ENCODE data around the gene HOXA3.

The HOXA3 gene

GRCh38 chr7:27102581-27103442 is 49.6 kb downstream of the HOXA3 start, which contains the start of gene HOXA2:
Gene HOXA2 (minus strand): TSS chr7:27102683. CDS start chr7:27102500, 183 bp downstream.
- DNase-seq (ENCODE audit: low read depth) = no peak

DNA sequence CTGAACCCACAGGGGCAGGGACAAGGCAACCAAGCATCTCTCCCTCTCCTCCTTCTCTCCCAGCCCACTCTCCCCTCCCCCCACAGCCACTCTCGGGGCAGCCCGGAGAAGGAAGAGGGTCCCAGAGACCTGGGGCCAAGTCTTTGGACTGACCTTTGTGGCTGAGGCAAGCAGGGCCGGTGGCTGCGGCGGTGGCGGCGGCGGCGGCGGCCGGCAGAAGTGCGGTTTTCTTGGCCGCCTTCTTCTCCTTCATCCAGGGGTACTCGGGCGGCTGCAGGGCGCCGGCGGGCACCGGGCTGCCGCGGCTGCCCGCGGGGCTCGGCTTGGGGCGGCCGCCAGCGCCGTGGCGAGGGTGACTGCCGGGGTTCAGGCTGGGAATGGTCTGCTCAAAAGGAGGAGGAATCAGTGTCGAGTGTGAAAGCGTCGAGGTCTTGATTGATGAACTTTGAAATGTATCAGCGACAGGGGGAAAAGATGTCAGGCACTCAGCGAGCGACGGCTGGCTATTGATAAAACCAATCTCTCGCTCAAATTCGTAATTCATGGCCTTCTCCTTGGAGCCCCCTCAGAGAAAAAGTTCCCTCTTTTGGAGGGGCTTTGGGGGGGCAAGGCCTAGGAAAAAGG is 50.3 kb downstream of the HOXA3 start:
- DNase-seq (ENCODE audit: low read depth) = no peak

DNA sequence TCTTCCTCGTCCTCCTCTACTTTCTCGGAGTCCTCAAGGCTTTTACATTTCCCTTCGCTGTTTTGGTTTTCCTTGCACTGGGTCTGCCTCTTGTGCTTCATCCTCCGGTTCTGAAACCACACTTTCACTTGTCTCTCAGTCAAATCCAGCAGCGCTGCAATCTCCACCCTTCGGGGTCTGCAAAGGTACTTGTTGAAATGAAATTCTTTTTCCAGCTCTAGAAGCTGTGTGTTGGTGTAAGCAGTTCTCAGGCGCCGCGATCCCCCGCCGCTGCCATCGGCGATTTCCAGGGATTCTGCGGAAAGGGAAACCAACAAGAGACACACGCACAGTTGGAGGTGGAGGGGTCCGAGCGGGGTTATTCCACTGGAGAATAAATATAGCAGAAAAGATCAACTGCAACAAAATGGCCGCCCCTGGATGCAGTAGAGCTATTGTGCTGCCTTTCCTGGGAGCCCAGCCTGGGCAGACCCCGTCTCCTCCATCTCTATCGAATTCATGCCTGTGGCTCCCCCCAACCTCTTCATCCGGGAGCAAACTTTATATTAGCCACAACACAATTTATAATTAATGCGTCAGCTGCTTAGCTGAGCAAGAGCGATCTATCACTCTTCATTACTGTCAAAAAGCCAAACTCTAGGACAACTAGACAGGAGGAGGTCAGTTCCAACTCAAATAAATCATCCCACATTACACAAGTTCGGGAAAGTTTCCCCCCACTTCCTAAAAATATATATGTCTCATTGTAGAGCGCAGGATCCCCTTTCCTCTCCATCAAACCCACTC is 51.0 kb downstream of the HOXA3 start:
- no peak for DNase-seq (ENCODE audit: low read depth)

GRCh38 chr7:27100694-27101170 is 51.7 kb downstream of the HOXA3 start:
- no peak for DNase-seq (ENCODE audit: low read depth)

DNA sequence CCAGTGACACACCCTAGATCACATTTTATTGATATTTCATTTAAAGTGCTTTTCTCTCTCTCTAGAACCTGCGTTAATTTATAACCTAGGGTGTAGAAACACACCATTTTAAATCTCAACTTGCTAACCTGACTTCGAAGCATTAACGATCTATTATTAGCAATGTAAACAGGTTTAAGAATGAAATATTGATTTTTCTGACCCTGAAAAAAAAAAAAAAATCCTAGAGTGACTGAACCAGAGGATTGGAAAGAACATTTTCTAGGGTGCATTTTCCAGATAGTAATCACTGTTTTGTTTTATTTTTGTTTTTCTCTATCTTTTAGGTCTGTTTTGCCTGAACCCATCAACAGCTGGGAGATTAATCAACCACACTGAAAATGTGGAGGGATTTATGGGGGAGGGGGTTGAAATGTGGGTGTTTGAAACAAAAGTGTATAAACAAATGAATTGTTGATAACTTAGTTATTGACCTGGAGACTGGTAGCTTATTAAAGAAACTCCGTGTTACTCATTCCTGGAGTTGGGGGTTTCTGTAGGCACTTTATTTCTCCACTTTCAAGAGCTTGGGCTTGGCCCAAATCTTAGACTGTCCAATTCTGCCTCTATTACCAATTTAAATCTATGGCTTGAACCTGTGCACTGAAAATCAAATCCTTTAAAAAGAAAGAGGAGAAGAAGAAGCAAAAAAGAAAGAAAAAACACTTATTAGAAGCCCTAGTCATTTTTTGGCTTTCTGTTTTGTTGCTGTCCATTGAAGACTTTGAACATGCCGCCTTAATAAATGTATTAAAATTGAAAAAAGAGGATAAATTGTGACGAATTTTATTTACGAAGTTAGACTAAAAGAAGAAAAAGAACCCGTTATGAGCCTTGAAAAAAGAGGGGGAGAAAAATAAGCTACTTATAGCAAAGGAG is 52.7 kb downstream of the HOXA3 start:
- no peak for DNase-seq (ENCODE audit: low read depth)

DNA sequence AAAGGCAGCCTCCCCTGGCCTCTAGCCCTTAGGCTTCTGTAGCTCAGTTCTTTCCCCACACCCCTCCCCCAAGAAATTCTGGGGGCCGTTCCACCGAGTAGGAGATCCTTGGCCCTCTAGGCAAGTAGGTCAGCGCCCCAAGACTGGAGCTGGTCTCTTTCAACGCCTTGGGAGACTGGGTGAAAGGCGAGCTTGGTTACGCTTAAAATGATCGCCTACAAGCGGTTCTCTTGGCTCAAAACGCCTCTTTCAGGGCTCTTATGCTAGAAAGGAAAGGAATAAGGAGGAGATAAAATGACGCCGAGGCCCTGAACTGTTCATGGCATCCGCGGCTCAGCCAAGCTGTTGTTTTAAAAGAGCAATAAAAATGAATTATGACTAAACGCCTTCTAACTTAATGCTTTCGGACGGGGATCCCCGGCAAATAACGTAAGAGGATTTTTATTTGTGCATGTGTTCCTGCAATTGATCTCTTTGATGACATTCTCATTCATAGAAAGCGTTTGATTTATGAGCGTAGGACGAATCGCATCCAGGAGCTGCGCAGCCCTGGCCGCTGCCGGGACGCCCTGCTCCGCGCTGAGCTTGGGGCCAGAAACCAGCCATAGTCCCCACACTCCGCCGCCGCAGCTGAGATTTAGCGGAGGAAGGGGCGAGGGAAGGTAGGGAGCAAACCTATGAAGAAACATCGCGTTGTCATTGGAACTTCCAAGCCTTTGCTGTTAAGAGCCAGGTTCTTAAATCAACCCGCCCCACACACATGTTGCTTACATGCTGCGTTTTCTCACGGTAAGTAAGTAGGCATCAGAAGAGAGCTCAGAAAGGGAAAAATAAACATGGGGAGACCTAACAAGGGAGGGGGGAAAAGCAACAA is 53.6 kb downstream of the HOXA3 start:
- DNase-seq (ENCODE audit: low read depth) = no peak

GRCh38 chr7:27097686-27098577 is 54.5 kb downstream of the HOXA3 start:
- DNase-seq (ENCODE audit: low read depth) = no peak

DNA sequence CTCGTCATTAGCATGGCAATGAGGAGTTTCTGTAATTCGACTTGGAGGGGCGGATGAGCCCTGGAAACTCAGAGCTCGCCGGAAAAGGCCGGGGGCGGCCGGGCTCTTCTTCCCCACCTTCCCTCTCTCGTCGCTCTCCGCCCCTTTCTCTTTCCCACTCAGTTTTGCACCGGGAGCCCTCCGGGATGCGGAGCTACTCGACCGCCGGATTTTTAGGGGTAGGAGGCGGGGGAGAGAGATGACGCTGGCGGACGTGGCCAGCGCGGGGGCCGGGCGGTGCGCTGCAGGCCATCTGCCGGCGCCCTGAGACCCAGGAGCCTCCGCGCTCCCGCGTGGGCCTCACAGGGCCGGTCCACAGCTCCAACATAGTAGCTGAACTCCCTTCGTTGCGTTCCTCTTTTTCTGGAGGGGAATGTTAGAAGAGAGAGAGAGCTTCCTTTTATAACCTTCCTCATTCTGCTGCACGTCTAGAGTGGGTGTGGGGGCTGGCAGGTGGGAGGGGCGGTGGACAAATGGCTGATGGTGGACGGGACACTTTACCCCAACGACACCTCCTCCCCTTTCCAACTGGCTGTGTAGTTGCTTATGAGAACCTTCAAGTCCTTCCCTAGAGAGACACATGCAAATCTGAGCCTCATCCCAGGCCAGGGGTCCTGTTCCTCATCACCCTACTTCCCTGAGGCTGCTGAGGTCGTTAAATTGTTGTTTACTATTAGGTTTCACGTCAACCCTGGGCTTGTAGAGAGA is 55.4 kb downstream of the HOXA3 start:
- no peak for DNase-seq (ENCODE audit: low read depth)

- DNase-seq (ENCODE audit: low read depth) = peak; percentile 68
Measured at GRCh38 chr7:27095897-27096767, 56.3 kb downstream of the HOXA3 start, which contains the start of gene HOXA1. Gene HOXA1 (minus strand): TSS chr7:27096000. CDS start chr7:27095912, 88 bp downstream.

DNA sequence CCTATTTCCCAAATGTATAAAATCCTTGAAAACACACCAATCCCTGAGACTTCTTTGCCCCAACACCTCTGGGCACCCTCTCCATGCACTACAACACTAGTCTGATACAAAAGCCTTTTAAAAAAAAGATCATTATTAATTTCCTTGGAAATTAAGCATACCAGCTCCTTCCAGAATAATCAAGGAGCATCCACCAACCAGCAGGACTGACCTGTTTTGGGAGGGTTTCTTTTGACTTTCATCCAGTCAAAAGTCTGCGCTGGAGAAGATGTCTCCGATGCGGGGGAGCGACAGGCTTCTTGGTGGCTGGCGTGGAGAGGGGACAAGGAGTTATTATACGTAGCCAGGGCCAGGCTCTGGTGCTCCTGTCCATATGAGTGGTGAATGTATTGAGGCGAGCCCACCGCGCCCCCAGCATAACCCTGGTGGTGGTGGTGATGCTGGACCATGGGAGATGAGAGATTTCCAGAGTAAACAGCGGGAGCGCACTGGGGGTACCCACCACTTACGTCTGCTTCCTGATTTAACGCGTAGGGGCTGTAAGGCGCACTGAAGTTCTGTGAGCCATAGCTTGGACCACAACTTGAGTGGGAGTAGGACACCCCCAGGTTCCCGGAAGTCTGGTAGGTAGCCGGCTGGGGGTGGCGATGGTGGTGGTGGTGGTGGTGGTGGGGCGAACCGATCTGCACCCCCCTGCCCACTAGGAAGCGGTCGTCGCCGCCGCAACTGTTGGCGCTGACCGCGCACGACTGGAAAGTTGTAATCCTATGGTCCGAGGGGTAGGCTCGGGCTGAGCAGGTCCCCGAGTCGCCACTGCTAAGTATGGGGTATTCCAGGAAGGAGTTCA is 57.1 kb downstream of the HOXA3 start:
- no peak for DNase-seq (ENCODE audit: low read depth)

DNA sequence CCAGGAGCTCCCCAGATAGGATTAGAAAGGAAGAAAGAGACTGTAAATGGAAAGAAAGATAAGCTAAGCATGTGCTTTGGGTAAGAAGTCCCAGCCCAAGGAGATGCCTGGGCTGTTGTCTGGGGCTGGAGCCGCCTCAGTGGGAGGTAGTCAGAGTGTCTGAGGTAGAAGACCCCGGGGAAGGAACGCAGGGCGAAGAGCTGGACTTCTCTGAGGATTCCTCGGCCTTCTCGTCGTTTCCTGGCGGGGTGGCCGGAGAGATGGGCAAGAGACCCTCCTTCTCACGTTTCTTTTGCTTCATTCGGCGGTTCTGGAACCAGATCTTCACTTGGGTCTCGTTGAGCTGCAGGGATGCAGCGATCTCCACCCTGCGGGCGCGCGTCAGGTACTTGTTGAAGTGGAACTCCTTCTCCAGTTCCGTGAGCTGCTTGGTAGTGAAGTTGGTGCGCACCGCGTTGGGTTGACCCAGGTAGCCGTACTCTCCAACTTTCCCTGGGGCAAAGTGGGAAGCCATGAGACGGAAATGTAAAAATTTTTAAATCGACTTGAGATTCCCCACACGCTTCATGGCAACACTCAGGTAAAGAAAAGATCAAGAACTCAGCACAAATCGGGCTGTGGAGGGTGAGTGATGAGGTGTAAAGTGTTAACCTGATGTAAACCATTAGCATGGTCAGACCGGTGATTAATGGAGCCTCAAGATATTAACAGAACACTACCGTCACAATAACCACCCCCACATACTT is 57.9 kb downstream of the HOXA3 start:
- DNase-seq (ENCODE audit: low read depth) = no peak

GRCh38 chr7:27093184-27093895 is 59.0 kb downstream of the HOXA3 start:
- no peak for DNase-seq (ENCODE audit: low read depth)

DNA sequence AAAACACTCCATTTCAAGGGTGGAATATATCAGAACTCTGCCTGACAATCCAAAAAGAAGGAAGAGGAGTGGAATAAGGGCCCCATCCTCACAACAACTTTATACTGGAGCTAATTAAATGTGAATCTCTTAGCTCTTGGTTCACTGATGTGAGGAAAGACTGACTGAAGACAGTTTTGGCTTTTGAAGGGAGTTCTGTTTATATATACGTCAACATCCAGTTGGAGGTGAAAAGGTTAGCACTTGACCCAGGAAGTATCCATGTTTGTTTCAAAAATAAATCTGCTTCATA is 59.6 kb downstream of the HOXA3 start:
- DNase-seq (ENCODE audit: low read depth) = no peak

GRCh38 chr7:27091941-27092818 is 60.2 kb downstream of the HOXA3 start:
- no peak for DNase-seq (ENCODE audit: low read depth)
